DND-41 (cell line): ENCODE measurements around the gene PSD.
A peak's percentile ranks its signal among the peaks of the same experiment; 100 is the strongest.

Source experiments
- ATAC-seq: fragments of 200-7000 bp; cut with Tn5 transposase; 3 replicates; pipeline ENCODE4 v1.9.1; 2021; ENCODE audit warnings: low read depth; ENCODE audit not compliant: insufficient read depth
- DNase-seq: peaks from one replicate; pipeline ENCODE4 v3.0.0-alpha.2; 2020
- H2AFZ ChIP-seq: 2 replicates; pipeline ENCODE4 v1.6.0; 2012; ENCODE audit warnings: low read depth, low read length
- H3K27ac ChIP-seq: 2 replicates; pipeline ENCODE4 v1.5.1; 2012; ENCODE audit warnings: low read length, inconsistent platforms
- H3K27me3 ChIP-seq: fragments of 200-600 bp; sonication (generic); 2 replicates; pipeline ENCODE4 v1.6.0; 2012; ENCODE audit warnings: low read length, mild to moderate bottlenecking, inconsistent platforms; ENCODE audit not compliant: insufficient read depth, poor library complexity
- H3K36me3 ChIP-seq: 2 replicates; pipeline ENCODE4 v1.5.1; 2012; ENCODE audit warnings: low read length, inconsistent platforms; ENCODE audit not compliant: insufficient read depth
- H3K4me1 ChIP-seq: 2 replicates; pipeline ENCODE4 v1.5.1; 2012; ENCODE audit warnings: mild to moderate bottlenecking, low read length; ENCODE audit not compliant: insufficient read depth
- H3K4me2 ChIP-seq: 2 replicates; pipeline ENCODE4 v1.6.0; 2012; ENCODE audit warnings: mild to moderate bottlenecking, moderate library complexity, low read length, inconsistent platforms; ENCODE audit not compliant: insufficient read depth
- H3K4me3 ChIP-seq, 2 experiments: fragments of 200-600 bp in 1 of 2; shearing (Covaris generic) in 1 of 2; 2 replicates each; pipeline ENCODE4 v1.5.1; 2012 to 2016; ENCODE audit warnings: inconsistent platforms in 2 of 2, low read length in 2 of 2, mild to moderate bottlenecking in 2 of 2, low read depth in 1 of 2, moderate library complexity in 1 of 2
- H3K79me2 ChIP-seq: 2 replicates; pipeline ENCODE4 v1.6.0; 2012; ENCODE audit warnings: low read length, inconsistent platforms; ENCODE audit not compliant: insufficient read depth
- H3K9ac ChIP-seq: 2 replicates; pipeline ENCODE4 v1.6.0; 2012; ENCODE audit warnings: low read depth, mild to moderate bottlenecking, inconsistent platforms, low read length, moderate library complexity
- H3K9me3 ChIP-seq: 2 replicates; pipeline ENCODE4 v1.5.1; 2012; ENCODE audit warnings: low read length, moderate library complexity, mild to moderate bottlenecking, inconsistent platforms; ENCODE audit not compliant: insufficient read depth, severe bottlenecking
- H4K20me1 ChIP-seq: 2 replicates; pipeline ENCODE4 v1.6.0; 2012; ENCODE audit warnings: low read length; ENCODE audit not compliant: insufficient read depth
- CTCF ChIP-seq: IDR thresholded peaks from 2 replicates; pipeline ENCODE4 v1.5.1; 2012; ENCODE audit warnings: borderline replicate concordance, low read length, moderate library complexity, mild to moderate bottlenecking; ENCODE audit not compliant: poor library complexity, severe bottlenecking; ENCODE audit errors: extremely low read depth
- EZH2 ChIP-seq: IDR thresholded peaks from 3 replicates; pipeline ENCODE4 v1.6.1; 2012; ENCODE audit warnings: borderline replicate concordance, low read depth, mild to moderate bottlenecking, moderate library complexity, low read length, inconsistent platforms; ENCODE audit not compliant: severe bottlenecking

PSD gene

GRCh38 chr10:102465466-102465865 is 46.9 kb upstream of the PSD start:
- ATAC-seq = no peak
- Histone ChIP-seq H2AFZ (no peak overlapping the region), H3K9ac (no peak overlapping the region), H3K4me2 (no peak overlapping the region), H3K4me3 (no peak overlapping the region), H3K9me3 (no peaks in the 10 kb centered on the region), H3K79me2 (peaks cover 5% of the 10 kb centered on the region; the same call in 1 of the 2 replicates), H3K4me1 (peaks cover 24% of the 10 kb centered on the region), H3K27me3 (no peaks in the 10 kb centered on the region), H4K20me1 (peaks cover 5% of the 10 kb centered on the region; the same call in 1 of the 2 replicates), H3K27ac (no peak overlapping the region), H3K36me3 (0 out of 2 replicates have a peak, but pooled peaks cover under 1% of the 10 kb centered on the region)
- DNase-seq = no peak
- TF ChIP-seq CTCF (no peak), EZH2 (no peak)

GRCh38 chr10:102463983-102464382 is 45.4 kb upstream of the PSD start:
- no peak overlapping the region for H3K4me3 ChIP-seq
- TF ChIP-seq EZH2 (no peak), CTCF (no peak)
- DNase-seq (no peak), ATAC-seq (no peak)
- no peak overlapping the region for H2AFZ ChIP-seq
- peaks cover 5% of the 10 kb centered on the region; the same call in 1 of the 2 replicates for H3K79me2 ChIP-seq
- H3K36me3 ChIP-seq = no peaks in the 10 kb centered on the region
- H3K9me3 ChIP-seq = no peaks in the 10 kb centered on the region
- H3K4me1 ChIP-seq = peaks cover 27% of the 10 kb centered on the region
- H3K4me2 ChIP-seq = no peak overlapping the region
- H4K20me1 ChIP-seq = no peaks in the 10 kb centered on the region
- no peaks in the 10 kb centered on the region for H3K27me3 ChIP-seq
- H3K27ac ChIP-seq = no peak overlapping the region
- no peak overlapping the region for H3K9ac ChIP-seq

- ATAC-seq = no peak
- Histone ChIP-seq H3K4me1 (peaks cover 27% of the 10 kb centered on the region), H3K27ac (no peak overlapping the region), H3K9ac (no peak overlapping the region), H3K79me2 (peaks cover 5% of the 10 kb centered on the region; the same call in 1 of the 2 replicates), H3K4me3 (no peak overlapping the region), H2AFZ (no peak overlapping the region), H3K36me3 (no peaks in the 10 kb centered on the region), H3K4me2 (peak overlapping the region; percentile 76), H3K9me3 (no peaks in the 10 kb centered on the region), H3K27me3 (no peaks in the 10 kb centered on the region), H4K20me1 (no peaks in the 10 kb centered on the region)
- no peak for TF ChIP-seq EZH2
- TF ChIP-seq CTCF = no peak
- DNase-seq = no peak
Measured at GRCh38 chr10:102462512-102463054, 44.0 kb upstream of the PSD start.
